Activated CD4-positive, alpha-beta T cell treated with anti-CD3 and anti-CD28 coated beads for 36 hours (primary cell): Measurements from ENCODE around the gene EDEM1. TPM values are rescaled to one million over a fixed set of nuclear protein-coding genes. Genes with fewer than 3 reads are reported as not detected.

Experiments
- ATAC-seq: fragments of 200-7000 bp; cut with Tn5 transposase; one replicate; pipeline ENCODE4 v1.10.0; 2021; ENCODE audit warnings: mild to moderate bottlenecking, moderate library complexity
- CTCF ChIA-PET: fragments of 350-600 bp; sonication (Branson Sonifier 250); formaldehyde crosslinking; loops from one replicate; lab custom pipeline; 2021; ENCODE audit warnings: antibody characterized with exemption; lab: Charles Lee
- POLR2A ChIA-PET: fragments of 350-600 bp; sonication (Branson Sonifier 250); formaldehyde crosslinking; loops from one replicate; lab custom pipeline; 2021; ENCODE audit warnings: antibody characterized with exemption, inconsistent platforms; lab: Charles Lee
- DNase-seq: peaks from one replicate; pipeline ENCODE4 v3.0.0-alpha.2; 2020
- H3K27ac Mint-ChIP-seq: one replicate; pipeline ENCODE4 v1.8.0; 2021; ENCODE audit warnings: mixed read lengths
- H3K27me3 Mint-ChIP-seq: one replicate; pipeline ENCODE4 v1.8.0; 2021; ENCODE audit warnings: mixed read lengths
- H3K36me3 Mint-ChIP-seq: one replicate; pipeline ENCODE4 v1.8.0; 2021; ENCODE audit warnings: low read depth, mixed read lengths
- H3K4me1 Mint-ChIP-seq: one replicate; pipeline ENCODE4 v1.8.0; 2021; ENCODE audit warnings: mixed read lengths
- H3K4me3 Mint-ChIP-seq: one replicate; pipeline ENCODE4 v1.8.0; 2021; ENCODE audit warnings: mild to moderate bottlenecking, moderate library complexity, mixed read lengths
- H3K9me3 Mint-ChIP-seq: one replicate; pipeline ENCODE4 v1.8.0; 2021; ENCODE audit warnings: low read depth, mixed read lengths
- intact Hi-C, 2 experiments: fragments of 100-400 bp; cut with DNase I in 1 of 2; cut with micrococcal nuclease in 1 of 2; formaldehyde crosslinking; loops; one replicate each; pipeline versions ENCODE4 v1.14.2 to v1.15.1; 2022 to 2024; cut with DNase I, micrococcal nuclease
- total RNA-seq, 2 experiments: library from RNA; stranded (reverse); gene quantifications; one replicate each; pipeline ENCODE4 v1.2.3, GENCODE V29; 2021

Gene EDEM1
- total RNA-seq, 2 experiments from 2014 or later = 105 to 175 TPM

- POLR2A ChIA-PET = no interaction called here
- intact Hi-C loops = no loop called here
- no peaks in the 10 kb centered on the region for H3K9me3 Mint-ChIP-seq
- H3K27me3 Mint-ChIP-seq = no peaks in the 10 kb centered on the region
- no peaks in the 10 kb centered on the region for H3K4me1 Mint-ChIP-seq
- H3K36me3 Mint-ChIP-seq = no peaks in the 10 kb centered on the region
- H3K4me3 Mint-ChIP-seq = no peak overlapping the region
- CTCF ChIA-PET = interaction anchor here (0.5 to 0.6 kb wide), 2 partner anchors 48 to 380 kb away, joined by 3 read pairs; no protein-coding TSS in a partner anchor
- DNase-seq = no peak
- H3K27ac Mint-ChIP-seq = no peak overlapping the region
- ATAC-seq = no peak
Observed at GRCh38 chr3:5250467-5251195, 63.1 kb downstream of the EDEM1 start.

- ATAC-seq (no peak), DNase-seq (no peak)
- H3K9me3 Mint-ChIP-seq = no peaks in the 10 kb centered on the region
- CTCF ChIA-PET = interaction anchor here (0.6 kb wide), 1 partner anchor 8 kb away, joined by 3 read pairs; no protein-coding TSS in a partner anchor
- intact Hi-C loops = no loop called here
- H3K27me3 Mint-ChIP-seq = no peaks in the 10 kb centered on the region
- no peak overlapping the region for H3K27ac Mint-ChIP-seq
- H3K4me1 Mint-ChIP-seq = no peaks in the 10 kb centered on the region
- no peak overlapping the region for H3K4me3 Mint-ChIP-seq
- POLR2A ChIA-PET = no interaction called here
- H3K36me3 Mint-ChIP-seq = no peaks in the 10 kb centered on the region
Observed at GRCh38 chr3:5251196-5251583, 63.7 kb downstream of the EDEM1 start.

GRCh38 chr3:5252131-5252530, 64.6 kb downstream of the EDEM1 start:
- Mint-ChIP-seq H3K9me3 (no peaks in the 10 kb centered on the region), H3K4me1 (no peaks in the 10 kb centered on the region), H3K36me3 (no peaks in the 10 kb centered on the region), H3K4me3 (no peak overlapping the region), H3K27ac (no peak overlapping the region), H3K27me3 (no peaks in the 10 kb centered on the region)
- DNase-seq = no peak
- POLR2A ChIA-PET = no interaction called here
- no peak for ATAC-seq
- intact Hi-C loops = no loop called here
- CTCF ChIA-PET = no interaction called here

- no peak for DNase-seq
- no peaks in the 10 kb centered on the region for H3K9me3 Mint-ChIP-seq
- H3K4me1 Mint-ChIP-seq = no peaks in the 10 kb centered on the region
- no peaks in the 10 kb centered on the region for H3K36me3 Mint-ChIP-seq
- H3K4me3 Mint-ChIP-seq = no peak overlapping the region
- H3K27me3 Mint-ChIP-seq = no peaks in the 10 kb centered on the region
- ATAC-seq = no peak
- ChIA-PET POLR2A (no interaction called here), CTCF (no interaction called here)
- intact Hi-C loops = no loop called here
- H3K27ac Mint-ChIP-seq = no peak overlapping the region
Observed at GRCh38 chr3:5254281-5255048, 67.0 kb downstream of the EDEM1 start.

GRCh38 chr3:5255404-5256344, 68.2 kb downstream of the EDEM1 start:
- ATAC-seq = no peak
- Mint-ChIP-seq H3K27ac (no peak overlapping the region), H3K9me3 (no peaks in the 10 kb centered on the region), H3K36me3 (no peaks in the 10 kb centered on the region), H3K4me3 (no peak overlapping the region), H3K27me3 (no peaks in the 10 kb centered on the region), H3K4me1 (peaks cover 2% of the 10 kb centered on the region)
- intact Hi-C loops = no loop called here
- no peak for DNase-seq
- ChIA-PET POLR2A (no interaction called here), CTCF (interaction anchor here (0.8 to 1.0 kb wide), 3 partner anchors 9 to 119 kb away, joined by 3 read pairs; no protein-coding TSS in a partner anchor)

- intact Hi-C loops = no loop called here
- ATAC-seq (no peak), DNase-seq (no peak)
- peaks cover 9% of the 10 kb centered on the region for H3K4me1 Mint-ChIP-seq
- no peaks in the 10 kb centered on the region for H3K36me3 Mint-ChIP-seq
- no peak overlapping the region for H3K4me3 Mint-ChIP-seq
- no peaks in the 10 kb centered on the region for H3K27me3 Mint-ChIP-seq
- POLR2A ChIA-PET = no interaction called here
- no peaks in the 10 kb centered on the region for H3K9me3 Mint-ChIP-seq
- CTCF ChIA-PET = interaction anchor here (0.8 to 1.2 kb wide), 3 partner anchors 31 to 104 kb away, joined by 3 to 4 read pairs (median 4); no protein-coding TSS in a partner anchor
- no peak overlapping the region for H3K27ac Mint-ChIP-seq
Observed at GRCh38 chr3:5258526-5258925, 71.0 kb downstream of the EDEM1 start.

- CTCF ChIA-PET = no interaction called here
- Mint-ChIP-seq H3K36me3 (no peaks in the 10 kb centered on the region), H3K9me3 (no peaks in the 10 kb centered on the region)
Observed at GRCh38 chr3:5260992-5261501, 73.5 kb downstream of the EDEM1 start.

GRCh38 chr3:5262507-5262906, 75.0 kb downstream of the EDEM1 start:
- Mint-ChIP-seq H3K36me3 (no peaks in the 10 kb centered on the region), H3K4me3 (no peak overlapping the region), H3K27ac (no peak overlapping the region), H3K27me3 (no peaks in the 10 kb centered on the region), H3K4me1 (peaks cover 9% of the 10 kb centered on the region), H3K9me3 (no peaks in the 10 kb centered on the region)
- DNase-seq (no peak), ATAC-seq (no peak)
- ChIA-PET POLR2A (no interaction called here), CTCF (interaction anchor here (0.7 kb wide), 1 partner anchor 15 kb away, joined by 4 read pairs; no protein-coding TSS in a partner anchor)
- intact Hi-C loops = no loop called here

More at GRCh38 chr3:5260992-5261501, 73.5 kb downstream of the EDEM1 start:
- Mint-ChIP-seq H3K27ac (no peak overlapping the region), H3K4me3 (no peak overlapping the region), H3K4me1 (peaks cover 9% of the 10 kb centered on the region), H3K27me3 (no peaks in the 10 kb centered on the region)
- DNase-seq (no peak), ATAC-seq (no peak)
- intact Hi-C loops = no loop called here
- POLR2A ChIA-PET = no interaction called here

- no peaks in the 10 kb centered on the region for H3K9me3 Mint-ChIP-seq
- no peaks in the 10 kb centered on the region for H3K36me3 Mint-ChIP-seq
- no peaks in the 10 kb centered on the region for H3K27me3 Mint-ChIP-seq
- POLR2A ChIA-PET = no interaction called here
- DNase-seq (no peak), ATAC-seq (no peak)
- no peak overlapping the region for H3K4me3 Mint-ChIP-seq
- CTCF ChIA-PET = interaction anchor here (1.0 kb wide), 1 partner anchor 8 kb away, joined by 3 read pairs; no protein-coding TSS in a partner anchor
- intact Hi-C loops = no loop called here
- peaks cover 9% of the 10 kb centered on the region for H3K4me1 Mint-ChIP-seq
- no peak overlapping the region for H3K27ac Mint-ChIP-seq
Observed at GRCh38 chr3:5264093-5264600, 76.6 kb downstream of the EDEM1 start.

- H3K9me3 Mint-ChIP-seq = no peaks in the 10 kb centered on the region
- intact Hi-C loops = no loop called here
- H3K36me3 Mint-ChIP-seq = no peaks in the 10 kb centered on the region
- CTCF ChIA-PET = interaction anchor here (1.0 kb wide), 1 partner anchor 9 kb away, joined by 3 read pairs; no protein-coding TSS in a partner anchor
- H3K4me3 Mint-ChIP-seq = no peak overlapping the region
- H3K27me3 Mint-ChIP-seq = no peaks in the 10 kb centered on the region
- ATAC-seq = no peak
- no peak for DNase-seq
- POLR2A ChIA-PET = interaction anchor here (0.6 kb wide), 1 partner anchor 465 kb away, joined by 3 read pairs; no protein-coding TSS in a partner anchor
- no peak overlapping the region for H3K27ac Mint-ChIP-seq
- peaks cover 9% of the 10 kb centered on the region for H3K4me1 Mint-ChIP-seq
Observed at GRCh38 chr3:5264896-5265770, 77.6 kb downstream of the EDEM1 start.
